Skeletal muscle cell (primary cell): ENCODE measurements around the gene GTF3C2.

Experiments used
- DNase-seq: peaks from one replicate; pipeline ENCODE4 v3.0.0-alpha.2; 2010; ENCODE audit warnings: low read depth
- H3K4me3 ChIP-seq: 2 replicates; pipeline ENCODE4 v1.5.1; 2011; ENCODE audit warnings: low read depth, mild to moderate bottlenecking, control low read depth, low read length, moderate library complexity

The GTF3C2 gene, protein sequence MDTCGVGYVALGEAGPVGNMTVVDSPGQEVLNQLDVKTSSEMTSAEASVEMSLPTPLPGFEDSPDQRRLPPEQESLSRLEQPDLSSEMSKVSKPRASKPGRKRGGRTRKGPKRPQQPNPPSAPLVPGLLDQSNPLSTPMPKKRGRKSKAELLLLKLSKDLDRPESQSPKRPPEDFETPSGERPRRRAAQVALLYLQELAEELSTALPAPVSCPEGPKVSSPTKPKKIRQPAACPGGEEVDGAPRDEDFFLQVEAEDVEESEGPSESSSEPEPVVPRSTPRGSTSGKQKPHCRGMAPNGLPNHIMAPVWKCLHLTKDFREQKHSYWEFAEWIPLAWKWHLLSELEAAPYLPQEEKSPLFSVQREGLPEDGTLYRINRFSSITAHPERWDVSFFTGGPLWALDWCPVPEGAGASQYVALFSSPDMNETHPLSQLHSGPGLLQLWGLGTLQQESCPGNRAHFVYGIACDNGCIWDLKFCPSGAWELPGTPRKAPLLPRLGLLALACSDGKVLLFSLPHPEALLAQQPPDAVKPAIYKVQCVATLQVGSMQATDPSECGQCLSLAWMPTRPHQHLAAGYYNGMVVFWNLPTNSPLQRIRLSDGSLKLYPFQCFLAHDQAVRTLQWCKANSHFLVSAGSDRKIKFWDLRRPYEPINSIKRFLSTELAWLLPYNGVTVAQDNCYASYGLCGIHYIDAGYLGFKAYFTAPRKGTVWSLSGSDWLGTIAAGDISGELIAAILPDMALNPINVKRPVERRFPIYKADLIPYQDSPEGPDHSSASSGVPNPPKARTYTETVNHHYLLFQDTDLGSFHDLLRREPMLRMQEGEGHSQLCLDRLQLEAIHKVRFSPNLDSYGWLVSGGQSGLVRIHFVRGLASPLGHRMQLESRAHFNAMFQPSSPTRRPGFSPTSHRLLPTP

GRCh38 chr2:27356382-27357181, at the start of gene GTF3C2:
TSS of gene GTF3C2 (minus strand) at chr2:27356764. CDS start at chr2:27343554, 13,210 bp downstream.
- DNase-seq, result peak; percentile 93
- peak within 1 kb of the TSS; percentile 99 for H3K4me3 ChIP-seq

GRCh38 chr2:27400348-27401135, 44.0 kb upstream of the GTF3C2 start:
- DNase-seq, result no peak
- no peak overlapping the region for H3K4me3 ChIP-seq

- H3K4me3 ChIP-seq, result no peak overlapping the region
- DNase-seq, result no peak
These were observed 42.4 kb upstream of the GTF3C2 start for GRCh38 chr2:27398962-27399361.

GRCh38 chr2:27393225-27393624, 36.7 kb upstream of the GTF3C2 start:
- H3K4me3 ChIP-seq, result no peak overlapping the region
- no peak for DNase-seq

- H3K4me3 ChIP-seq, result no peak overlapping the region
- DNase-seq, result no peak
These were observed 34.5 kb upstream of the GTF3C2 start for GRCh38 chr2:27390822-27391679.

DNA sequence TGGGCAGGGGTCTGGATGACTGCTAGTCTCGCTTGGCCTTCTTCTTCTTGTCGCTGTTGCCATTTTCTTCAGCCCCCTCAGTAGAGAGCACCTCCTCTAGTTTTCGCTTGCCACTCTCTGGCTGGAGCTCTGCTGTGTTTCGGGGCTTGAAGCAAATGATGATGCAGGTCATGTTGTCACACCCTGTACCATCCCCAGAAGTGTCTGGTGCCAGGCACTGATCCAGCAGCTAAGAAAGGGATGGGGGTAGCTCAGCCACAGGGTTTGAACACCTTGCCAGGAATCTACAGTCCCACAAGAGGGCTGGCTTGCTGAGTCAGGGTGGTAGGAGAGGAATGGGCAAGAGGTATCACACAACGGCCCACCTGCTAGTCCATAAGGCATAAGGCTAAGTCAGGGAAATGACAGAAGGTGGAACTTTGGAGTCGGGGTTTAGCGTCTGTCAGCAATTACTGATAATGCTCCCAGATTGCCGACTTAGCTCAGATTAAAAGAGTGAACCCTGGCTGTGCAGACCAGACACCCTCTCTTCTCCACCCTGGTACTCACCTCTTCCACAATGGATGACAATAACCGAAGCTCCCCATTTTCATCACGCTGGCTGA, 25.1 kb upstream of the GTF3C2 start:
- DNase-seq, result no peak

GRCh38 chr2:27380626-27381545, 24.3 kb upstream of the GTF3C2 start, which contains the start of gene ZNF513:
TSS of gene ZNF513 (minus strand) at chr2:27380734. CDS start at chr2:27380526, 208 bp downstream.
- peak within 1 kb of the TSS; percentile 82 for H3K4me3 ChIP-seq
- peak; percentile 86 for DNase-seq

More for the DNA sequence above, 25.1 kb upstream of the GTF3C2 start:
- H3K4me3 ChIP-seq, result no peak overlapping the region

DNA sequence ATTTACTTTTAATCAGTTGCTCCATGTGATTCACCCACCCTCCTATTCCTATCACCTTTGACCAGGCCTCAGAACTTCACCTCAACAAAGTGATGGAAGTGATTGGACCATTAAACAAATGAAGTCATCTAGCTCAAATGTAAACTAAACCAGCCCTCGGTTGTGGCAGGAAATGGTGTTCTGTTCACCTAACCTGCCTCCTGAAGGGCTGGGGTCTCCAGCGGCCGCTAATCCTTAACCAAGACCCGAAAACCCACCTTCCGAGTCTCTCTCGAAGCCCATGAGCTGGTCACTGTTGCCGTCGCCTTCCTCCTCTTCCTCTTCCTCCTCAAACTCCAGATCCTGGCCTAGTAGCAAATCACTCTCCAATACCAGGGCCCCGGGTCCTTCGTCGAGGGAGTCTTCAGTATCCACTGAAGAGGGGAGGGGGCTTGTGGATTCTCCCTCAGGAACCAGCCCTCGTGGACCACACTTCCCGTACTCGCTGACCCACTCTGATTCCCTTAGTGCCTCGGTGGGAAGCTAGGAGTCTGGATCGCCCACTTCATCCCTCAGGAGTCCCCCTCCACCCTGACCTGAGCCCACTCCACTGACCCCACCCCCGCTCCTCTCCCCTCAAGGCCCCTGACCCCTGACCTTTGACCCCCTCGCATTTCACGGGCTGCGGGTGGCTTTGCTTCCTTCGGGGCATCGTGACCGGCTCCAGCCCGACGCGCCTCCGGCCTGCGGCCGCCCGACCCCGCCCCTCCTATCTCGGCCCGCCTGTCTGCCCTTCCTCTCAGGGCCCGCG, 23.5 kb upstream of the GTF3C2 start:
- peak overlapping the region; percentile 82 for H3K4me3 ChIP-seq
- no peak for DNase-seq

DNA sequence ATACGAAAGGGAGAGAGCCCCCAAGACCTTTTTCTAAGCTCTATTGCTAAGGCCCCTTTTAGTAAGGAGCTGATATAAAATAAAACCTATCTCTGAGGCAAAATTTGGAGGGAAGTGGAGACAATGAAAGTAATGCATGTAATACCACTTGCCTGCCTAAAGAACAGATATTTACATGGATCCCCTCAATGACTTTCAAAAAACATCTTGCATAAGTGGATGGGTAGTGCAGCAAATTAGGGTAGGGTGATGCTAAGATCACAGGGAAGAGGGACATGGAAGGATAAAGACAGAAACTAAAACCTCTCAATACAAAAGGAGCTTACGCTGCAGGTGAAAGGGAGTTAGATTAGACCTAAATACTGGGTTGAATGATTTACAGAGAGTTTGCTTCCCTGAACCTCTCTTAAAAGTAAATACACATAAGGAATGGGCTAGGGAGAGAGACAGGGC, 22.8 kb upstream of the GTF3C2 start:
- DNase-seq, result no peak
- H3K4me3 ChIP-seq, result peak overlapping the region; percentile 82

DNA sequence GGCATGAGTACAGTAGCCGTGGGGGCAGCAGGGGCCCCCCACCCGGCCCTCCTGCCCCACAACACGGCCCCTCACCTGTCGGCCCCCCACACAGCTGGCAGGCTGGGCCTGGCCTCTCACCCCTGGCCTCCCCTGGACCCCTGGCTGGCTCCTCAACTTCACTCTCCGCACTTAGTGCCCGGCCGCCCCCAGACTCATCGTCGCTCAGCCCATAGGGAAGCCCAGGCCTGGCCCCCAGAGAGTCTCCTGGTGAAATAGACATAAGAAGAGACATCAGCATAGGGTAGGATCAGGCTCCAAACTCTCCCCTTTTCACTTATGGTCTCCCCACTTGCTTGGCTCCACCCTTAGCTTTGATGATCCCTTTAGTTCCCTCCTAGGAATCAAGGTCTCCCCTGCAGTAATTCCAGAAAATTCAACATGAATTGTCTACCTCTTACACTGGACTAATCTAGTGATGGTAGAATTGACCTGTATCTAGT, 22.3 kb upstream of the GTF3C2 start:
- no peak for DNase-seq
- peak overlapping the region; percentile 82 for H3K4me3 ChIP-seq

GRCh38 chr2:27378096-27378808, 21.7 kb upstream of the GTF3C2 start:
- DNase-seq, result no peak

DNA sequence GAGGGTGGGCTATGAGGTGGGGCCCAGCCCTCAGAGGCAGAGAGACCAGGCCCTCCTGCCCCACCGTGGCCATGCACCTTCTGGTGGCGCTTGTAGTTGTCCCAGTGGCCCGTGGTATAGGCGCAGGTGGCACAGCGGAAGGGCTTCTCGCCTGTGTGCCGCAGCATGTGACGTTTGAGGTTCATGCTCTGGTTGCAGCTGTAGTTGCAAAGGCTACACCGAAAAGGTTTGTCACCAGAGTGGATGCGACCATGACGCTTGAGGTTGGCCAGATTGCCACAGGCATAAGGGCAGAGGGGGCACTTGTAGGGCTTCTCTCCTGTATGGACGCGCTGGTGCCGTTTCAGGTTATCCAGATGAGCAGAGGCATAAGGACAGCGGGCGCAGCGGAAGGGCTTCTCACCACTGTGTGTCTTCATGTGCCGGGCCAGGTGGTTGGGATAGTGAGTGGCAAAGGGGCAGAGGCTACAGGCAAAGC, 21.1 kb upstream of the GTF3C2 start:
- DNase-seq, result no peak
- H3K4me3 ChIP-seq, result no peak overlapping the region

More at GRCh38 chr2:27378096-27378808, 21.7 kb upstream of the GTF3C2 start:
- no peak overlapping the region for H3K4me3 ChIP-seq

GRCh38 chr2:27376866-27377617, 20.5 kb upstream of the GTF3C2 start:
- no peak overlapping the region for H3K4me3 ChIP-seq
- no peak for DNase-seq
